ENCODE data around the gene IER5L.

GRCh38 chr9:129149442-129149841 lies 28.6 kb downstream of the IER5L start:
- no peak for TF ChIP-seq POLR2A (IDR thresholded peaks at IDR 0.05)
- TF ChIP-seq, protein P1, sequence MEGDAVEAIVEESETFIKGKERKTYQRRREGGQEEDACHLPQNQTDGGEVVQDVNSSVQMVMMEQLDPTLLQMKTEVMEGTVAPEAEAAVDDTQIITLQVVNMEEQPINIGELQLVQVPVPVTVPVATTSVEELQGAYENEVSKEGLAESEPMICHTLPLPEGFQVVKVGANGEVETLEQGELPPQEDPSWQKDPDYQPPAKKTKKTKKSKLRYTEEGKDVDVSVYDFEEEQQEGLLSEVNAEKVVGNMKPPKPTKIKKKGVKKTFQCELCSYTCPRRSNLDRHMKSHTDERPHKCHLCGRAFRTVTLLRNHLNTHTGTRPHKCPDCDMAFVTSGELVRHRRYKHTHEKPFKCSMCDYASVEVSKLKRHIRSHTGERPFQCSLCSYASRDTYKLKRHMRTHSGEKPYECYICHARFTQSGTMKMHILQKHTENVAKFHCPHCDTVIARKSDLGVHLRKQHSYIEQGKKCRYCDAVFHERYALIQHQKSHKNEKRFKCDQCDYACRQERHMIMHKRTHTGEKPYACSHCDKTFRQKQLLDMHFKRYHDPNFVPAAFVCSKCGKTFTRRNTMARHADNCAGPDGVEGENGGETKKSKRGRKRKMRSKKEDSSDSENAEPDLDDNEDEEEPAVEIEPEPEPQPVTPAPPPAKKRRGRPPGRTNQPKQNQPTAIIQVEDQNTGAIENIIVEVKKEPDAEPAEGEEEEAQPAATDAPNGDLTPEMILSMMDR (IDR thresholded peaks at IDR 0.05), result no peak
